Measurements from ENCODE around the gene CDH4.
"Not testable (repeated sequence)": the region's sequence is repeated elsewhere in the genome, so short reads cannot be mapped to it uniquely, and the experiment has no call there.

The CDH4 gene

DNA sequence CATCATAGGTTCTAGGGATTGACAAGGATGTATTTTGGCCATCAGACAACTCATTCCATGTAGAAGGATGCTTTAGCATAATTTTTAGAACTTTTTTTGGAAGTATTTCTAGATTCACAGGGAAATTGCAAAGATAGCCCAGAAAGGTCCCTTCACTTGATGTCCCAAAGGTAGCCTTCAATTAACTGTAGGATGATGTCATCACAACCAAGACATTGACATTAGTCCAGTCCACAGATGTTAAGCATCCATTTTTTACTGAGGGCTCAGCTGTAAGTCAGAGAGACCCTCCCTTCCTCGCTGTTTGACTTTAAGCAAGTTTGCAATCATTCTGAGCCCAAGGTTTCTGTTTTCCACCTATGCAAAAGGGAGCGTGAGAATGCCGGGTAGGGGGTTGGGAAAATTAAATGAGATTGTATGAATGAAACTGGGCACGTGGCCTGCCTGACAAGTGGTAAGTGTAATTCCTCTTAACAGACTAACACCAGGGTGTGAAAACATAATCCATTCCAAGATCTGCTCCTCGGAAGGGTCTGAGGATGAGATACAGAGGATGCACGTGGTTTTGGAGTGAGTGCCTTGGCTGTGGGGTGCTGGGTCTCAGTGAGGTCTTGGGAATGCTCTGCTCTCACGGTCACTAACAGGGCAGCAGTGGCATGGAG lies 126.8 kb downstream of the CDH4 start:
- in situ Hi-C loops (cut with MboI; ENCODE audit: low sequenced_read_pairs) = no loop called here

DNA sequence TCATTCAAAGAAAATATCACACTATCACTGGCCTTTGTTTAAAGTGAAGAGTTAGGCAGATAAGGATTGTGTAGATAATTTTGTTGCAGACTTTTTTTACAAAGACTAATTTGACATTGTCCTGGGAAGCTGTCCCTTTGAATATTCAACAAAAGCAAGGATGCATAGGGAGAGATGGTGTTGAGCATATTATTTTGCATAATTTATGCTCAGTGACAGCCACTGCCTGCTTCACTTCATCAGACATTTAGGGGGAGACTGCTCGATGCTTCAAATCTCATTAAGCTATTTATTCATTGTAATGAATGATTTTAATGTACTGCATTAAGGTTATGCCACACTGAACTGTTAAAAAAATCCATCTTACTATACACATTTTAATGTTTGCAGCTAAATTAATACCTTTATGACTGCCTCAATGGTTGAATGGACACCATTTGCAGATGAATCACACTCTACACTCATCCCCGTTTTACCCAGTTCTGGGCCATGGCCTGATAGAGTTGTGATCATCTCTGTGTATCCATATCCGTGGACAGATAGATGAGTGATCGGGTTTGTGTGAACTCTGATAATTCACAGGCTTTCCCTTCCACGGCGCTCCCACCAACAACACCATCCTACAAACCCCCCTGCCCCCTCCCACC lies 128.0 kb downstream of the CDH4 start:
- in situ Hi-C loops (cut with MboI; ENCODE audit: low sequenced_read_pairs) = no loop called here

DNA sequence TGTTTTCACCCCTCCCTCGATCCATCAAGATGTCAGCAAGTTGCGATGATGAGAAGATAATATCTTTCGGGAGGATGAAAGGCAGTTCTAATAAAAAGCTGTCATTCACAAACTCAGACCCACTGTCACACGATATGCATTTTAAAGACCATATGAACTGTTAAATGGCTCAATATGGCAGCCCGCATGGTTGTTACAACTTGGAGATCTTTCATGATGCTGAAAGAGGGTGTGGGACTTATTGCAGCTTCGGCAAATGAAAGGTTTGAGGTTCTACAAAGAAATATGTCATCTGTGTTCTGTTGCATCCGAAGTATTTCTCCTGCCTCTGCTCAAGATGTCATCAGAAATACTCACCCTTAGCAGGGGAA lies 128.5 kb downstream of the CDH4 start:
- in situ Hi-C loops (cut with MboI; ENCODE audit: low sequenced_read_pairs) = no loop called here

DNA sequence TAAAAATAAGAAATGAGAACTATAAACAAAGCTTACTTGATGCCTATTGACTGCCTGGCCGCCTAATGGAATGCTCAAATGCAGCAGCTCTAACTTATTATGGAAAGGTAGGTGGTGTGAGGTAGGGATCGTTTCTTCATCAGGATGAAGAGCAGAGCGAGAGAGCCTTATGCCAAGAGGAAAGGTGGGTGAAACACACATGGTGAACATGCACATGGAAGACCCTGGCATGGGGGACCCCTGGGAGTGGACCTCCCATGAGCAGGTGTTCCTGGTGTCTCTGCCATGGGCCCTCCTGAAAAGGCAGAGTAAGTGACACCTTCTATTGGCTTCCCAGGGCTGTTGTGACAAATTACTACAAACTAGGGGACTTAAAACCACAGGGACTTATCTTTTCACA lies 130.1 kb downstream of the CDH4 start:
- in situ Hi-C loops (cut with MboI; ENCODE audit: low sequenced_read_pairs) = no loop called here

DNA sequence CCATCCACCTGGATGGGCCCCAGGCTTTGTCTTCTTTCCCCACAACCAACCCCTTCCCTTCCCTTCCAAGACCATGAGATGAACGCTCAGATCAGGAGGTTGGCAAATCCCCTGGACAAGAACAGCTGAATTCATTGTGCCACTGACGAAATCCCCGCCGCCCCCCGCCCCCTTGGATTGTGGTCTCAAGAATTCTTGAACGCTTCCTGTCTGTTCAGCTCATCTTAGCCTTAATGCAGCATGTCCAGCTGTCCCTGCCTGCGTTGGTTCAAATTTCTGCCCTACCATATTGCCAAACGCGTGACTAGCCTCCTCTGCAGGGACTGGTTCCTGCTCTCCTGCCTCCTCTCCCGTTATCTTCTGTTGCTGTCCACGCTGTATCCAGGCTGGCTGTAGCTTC lies 133.2 kb downstream of the CDH4 start:
- in situ Hi-C loops (cut with MboI; ENCODE audit: low sequenced_read_pairs) = no loop called here

DNA sequence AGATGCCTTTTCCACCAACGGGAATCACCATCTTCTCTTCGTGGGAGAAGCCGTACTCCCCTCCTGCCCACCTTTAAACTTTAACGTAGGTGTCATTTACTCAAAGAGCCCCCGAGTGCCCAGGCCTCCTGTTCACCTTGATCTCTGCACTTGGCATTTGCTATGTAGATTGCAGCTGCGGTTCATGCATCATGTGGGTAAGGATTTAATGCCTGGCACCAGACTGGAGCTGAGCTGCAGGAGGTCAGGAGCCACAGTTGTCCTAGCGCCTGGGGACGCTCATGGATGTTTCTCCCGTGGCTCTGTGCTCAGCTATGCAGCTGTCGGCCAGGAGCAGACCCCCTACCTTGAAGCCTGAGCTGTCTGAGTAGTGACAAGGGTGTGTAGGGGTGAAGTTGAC lies 133.7 kb downstream of the CDH4 start:
- in situ Hi-C loops (cut with MboI; ENCODE audit: low sequenced_read_pairs) = no loop called here

DNA sequence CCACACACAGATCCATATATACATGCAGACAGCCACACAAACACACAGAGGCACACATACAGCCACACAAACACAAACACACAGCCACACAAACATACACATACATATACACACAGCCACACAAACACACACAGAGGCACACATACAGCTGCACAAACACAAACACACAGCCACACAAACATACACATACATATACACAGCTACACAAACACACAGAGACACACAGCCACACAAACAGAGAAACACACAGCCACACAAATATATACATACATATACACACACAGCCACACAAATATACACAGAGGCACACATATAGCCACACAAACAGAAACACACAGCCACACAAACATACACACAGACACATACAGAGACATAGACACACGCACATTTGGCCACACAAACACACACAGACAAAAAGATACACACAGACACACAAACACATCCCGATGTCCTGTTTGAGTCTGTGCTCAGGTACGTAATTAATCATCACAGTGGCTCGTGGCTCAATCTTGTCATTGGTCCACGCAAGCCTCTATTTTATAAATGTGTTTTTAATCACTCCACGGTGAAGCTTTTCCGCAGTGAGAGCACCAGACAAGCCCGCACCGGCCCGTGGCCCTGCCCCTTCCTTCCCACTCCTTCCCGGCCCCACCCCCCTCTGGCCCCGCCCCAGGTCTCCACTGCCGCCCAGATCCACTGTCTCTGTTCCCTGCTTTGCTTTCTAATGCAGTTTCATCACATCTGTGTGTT lies 135.3 kb downstream of the CDH4 start:
- in situ Hi-C loops (cut with MboI; ENCODE audit: low sequenced_read_pairs) = no loop called here

DNA sequence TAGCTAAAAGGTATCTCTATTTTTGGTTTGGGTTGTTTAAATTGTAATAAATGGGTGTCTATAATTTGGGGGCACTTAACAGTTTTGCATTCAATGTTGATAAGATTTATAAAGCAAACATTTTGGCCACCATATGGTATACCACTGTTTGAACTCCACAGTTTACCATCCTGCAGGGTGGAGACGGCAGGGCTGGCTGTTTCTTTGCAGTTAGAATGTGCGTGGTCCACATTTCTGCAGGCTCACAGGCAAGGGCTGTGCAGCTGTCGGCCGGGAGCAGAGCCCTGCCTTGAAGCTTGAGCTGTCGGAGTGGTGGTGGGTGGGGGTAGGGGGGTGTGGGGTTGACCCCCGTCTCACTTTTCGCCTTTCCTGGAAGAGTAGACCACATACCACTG lies 135.9 kb downstream of the CDH4 start:
- in situ Hi-C loops (cut with MboI; ENCODE audit: low sequenced_read_pairs) = no loop called here

DNA sequence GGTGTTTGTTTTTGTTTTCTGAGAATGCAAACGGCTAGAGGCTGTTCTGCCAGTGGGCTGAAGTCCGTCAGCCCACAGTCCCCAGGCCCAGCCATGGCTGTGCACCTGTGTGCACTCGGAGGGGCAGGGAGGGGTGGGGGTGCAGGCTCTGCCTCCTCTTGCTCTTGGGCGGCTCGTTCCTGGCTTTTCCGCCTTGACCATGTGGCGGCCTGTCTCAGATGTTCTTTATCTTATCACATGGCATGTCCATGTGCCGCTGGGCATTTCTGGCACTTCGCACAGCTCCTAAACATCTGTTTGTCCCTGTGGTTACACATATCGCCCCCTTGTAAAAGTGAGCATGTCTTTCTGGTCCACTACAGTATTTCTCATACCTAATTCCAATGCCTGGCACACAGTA lies 137.0 kb downstream of the CDH4 start:
- in situ Hi-C loops (cut with MboI; ENCODE audit: low sequenced_read_pairs) = no loop called here

DNA sequence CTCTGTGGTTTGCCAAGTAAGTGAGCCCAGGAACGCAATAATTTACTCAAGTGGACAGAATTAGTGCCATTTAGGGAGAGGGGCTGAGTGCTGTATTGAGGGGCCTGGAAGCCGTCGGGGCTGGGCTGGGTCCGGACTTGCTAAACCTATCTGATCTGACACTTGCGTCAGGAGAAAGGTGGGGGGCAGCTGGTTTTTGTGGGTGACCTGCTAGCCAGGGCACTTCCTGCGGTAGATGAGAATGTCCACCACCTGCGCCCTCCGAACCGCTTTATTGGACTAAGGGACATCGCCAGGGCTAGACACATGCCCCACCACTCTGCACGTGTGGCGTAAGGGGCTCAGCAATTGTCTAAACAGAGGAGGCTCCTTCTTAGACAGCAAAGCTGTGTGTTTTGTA lies 139.1 kb downstream of the CDH4 start:
- in situ Hi-C loops (cut with MboI; ENCODE audit: low sequenced_read_pairs) = no loop called here

DNA sequence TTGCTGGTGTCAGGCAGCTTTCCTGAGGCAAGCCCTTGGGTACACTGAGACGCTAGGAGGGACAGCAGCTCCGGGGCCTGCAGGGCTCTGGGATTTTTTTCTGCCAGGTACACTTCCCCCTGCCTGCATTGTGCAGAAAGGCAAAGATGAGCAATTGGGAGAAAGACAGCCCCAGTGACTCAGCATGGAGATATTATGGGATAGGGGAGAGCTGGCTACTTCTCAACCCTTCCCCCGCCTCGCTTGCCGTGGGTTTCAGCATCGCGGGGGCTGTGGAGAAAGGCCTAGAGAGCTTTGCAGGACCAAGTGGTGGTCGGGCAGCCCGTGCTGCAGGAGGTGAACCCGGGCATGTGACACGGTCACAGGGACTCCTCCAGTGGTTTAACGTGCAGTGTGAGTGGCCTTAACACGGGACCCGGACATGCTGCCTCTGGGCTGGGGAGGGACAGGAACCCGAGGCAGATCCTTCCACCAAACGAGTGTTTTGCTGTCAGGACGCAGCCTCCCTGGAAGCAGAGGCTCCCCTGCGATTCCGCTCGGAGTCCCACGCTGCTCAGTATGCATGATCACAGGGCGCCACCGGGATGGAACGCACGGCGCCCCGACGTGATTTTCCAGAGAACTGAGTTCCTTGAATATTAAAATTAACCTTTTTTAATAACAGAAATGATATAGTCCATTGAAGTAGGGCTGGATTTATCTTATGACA lies 139.9 kb downstream of the CDH4 start:
- in situ Hi-C loops (cut with MboI; ENCODE audit: low sequenced_read_pairs) = no loop called here

DNA sequence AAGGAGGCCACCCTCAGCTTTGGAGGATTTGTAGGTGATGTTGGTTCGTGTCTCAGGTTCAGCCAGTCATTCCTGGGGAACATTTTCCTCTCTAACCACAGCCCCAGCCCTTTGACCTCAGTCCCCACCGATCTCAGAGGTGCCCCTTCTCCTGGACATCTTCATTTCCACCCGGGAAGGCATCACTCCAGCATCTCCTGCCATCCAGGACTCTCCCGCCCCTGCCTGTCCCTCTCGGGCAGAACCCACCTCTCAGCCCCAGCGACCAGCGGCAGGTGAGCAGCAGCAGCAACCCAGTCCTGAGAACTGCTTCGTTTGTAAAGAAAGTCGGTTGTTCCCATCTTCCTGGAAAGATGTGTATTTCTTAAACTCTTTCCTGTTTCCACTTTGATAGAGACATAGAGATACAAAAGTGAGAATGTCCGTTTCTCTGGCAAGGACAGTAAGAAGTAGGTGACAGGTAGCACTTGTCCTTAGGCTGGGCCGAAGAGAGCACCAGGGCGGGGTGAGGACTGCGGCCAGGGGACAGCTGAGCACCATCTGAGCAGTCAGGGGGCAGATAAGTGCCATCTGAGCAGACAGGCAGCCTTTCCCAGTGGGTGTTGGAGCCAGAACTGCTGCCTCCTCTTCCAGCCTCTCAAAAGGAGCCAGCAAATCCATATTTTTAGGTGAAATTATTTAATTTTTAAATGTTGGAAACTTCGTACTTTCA lies 142.2 kb downstream of the CDH4 start:
- in situ Hi-C loops (cut with MboI; ENCODE audit: low sequenced_read_pairs) = no loop called here

DNA sequence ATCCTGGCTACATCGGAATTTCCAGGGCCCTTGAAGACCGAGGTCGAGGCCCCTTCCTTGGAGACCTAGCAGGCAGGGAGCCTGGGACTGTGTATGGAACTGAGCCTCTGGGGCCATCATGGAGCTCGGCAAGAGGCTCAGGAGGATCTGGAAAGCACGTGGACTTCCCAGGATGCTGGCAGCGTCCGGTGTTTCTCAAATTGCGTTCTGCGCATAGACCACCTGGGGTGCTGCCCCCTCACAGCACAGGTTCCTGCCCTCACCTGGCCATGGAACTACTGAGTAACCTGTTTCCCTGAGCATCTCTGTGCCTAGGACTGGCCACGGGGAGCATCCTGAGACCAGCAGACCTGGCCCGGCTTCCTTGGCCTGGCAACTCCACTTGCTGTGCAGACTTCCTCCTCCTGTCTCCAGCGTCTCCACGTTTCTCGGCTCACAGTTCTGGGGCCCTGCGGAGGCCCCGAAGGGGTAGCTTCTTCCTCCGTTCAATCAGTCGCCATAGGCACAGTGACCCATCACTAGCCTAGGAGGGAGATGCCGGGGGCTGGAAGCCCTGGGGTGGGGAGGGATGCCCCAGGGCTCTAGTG lies 144.3 kb downstream of the CDH4 start:
- in situ Hi-C loops (cut with MboI; ENCODE audit: low sequenced_read_pairs) = no loop called here

DNA sequence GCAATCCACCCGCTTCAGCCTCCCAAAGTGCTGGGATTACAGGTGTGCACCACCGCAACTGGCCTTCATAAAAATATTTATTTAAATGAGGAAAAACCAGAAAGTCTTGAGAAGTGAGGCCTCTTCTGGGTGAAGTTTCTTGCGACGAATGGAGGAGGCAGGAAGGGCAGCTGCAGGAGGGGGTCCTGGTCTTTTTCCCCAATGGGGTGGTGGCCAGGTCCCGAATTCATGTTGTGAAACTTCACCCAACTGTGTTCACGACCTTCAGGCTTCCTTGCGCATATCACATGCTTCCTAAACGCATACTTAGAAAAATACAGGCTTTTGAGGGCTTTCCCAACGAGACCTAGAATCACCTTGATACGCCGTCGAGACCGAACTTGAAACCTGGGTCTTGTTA lies 145.1 kb downstream of the CDH4 start:
- in situ Hi-C loops (cut with MboI; ENCODE audit: low sequenced_read_pairs) = no loop called here

DNA sequence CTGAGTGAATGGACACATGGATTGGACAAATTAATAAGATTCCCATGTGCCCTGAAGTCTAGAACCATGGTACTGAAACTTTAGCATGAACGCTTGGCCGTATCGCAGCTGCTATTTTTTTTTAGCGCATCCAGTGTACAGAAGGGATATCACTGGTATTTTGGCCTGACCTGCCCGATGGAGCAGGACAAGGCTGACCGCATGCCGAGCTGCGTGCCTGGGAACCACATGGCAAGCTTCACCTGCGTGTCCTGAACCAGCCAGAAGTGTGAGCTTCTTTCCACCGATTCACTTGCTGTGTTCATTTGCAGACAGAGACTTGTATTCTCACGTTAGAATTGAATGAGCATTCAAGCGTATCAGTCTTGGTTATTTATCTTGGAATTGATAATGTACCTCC lies 145.7 kb downstream of the CDH4 start:
- in situ Hi-C loops (cut with MboI; ENCODE audit: low sequenced_read_pairs) = no loop called here

DNA sequence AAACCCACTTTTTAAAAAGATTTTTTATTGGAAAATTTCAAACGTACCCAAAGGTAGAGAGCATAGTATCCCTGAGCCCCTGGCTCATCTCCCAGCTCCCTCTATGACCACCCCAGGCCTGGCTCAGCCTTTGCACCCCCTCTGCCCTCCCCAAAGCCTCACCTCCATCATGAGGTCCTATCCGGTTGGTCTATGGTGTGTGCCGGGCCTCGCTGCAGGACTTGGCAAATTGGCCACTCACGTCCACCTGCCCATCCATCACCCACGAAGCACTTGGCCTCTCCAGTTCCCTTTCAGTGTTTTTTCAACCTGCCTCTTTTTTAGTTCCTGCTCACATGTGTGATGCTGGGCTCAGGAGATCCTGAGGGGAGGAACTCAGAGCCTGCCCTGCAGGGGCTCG lies 147.4 kb downstream of the CDH4 start:
- in situ Hi-C loops (cut with MboI; ENCODE audit: low sequenced_read_pairs) = no loop called here

DNA sequence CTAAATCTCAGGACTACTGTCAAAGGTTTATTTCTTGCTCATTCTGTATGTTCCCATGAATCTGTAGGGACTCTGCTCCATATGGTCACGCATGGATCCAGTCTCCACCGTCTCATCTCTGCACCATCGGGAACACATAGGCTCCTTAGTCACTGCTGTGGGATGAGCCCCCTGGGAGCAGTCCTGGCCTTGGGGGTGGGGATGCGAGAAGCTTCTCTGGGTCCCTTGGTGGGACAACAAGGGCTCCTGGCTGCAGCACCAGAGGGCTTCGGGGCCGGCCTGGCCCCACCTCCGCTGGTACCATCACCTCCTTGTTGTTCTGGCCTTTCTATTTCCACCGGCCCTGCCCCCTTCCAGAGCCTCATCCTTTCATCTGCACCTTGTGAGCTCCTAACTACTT lies 148.4 kb downstream of the CDH4 start:
- in situ Hi-C loops (cut with MboI; ENCODE audit: low sequenced_read_pairs) = no loop called here

DNA sequence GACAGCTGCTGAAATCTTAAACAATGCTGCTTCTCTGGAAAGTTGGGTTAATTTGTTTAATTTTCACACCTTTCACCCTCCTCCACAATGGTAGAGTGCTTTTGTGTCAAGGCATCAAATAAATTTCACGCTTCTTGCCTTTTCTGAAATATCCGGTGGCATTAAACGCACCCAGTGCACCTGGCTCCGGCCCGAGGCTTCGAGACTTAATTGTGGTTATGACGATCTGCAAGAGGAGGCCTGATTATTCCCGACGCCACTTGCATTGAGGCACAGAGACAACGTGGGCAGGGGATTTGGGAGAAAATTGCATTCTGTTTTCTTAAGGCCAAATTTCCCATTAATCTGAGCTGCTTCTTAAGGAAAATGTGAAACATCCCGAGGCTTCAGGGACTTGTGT lies 152.2 kb downstream of the CDH4 start:
- in situ Hi-C loops (cut with MboI; ENCODE audit: low sequenced_read_pairs) = no loop called here

DNA sequence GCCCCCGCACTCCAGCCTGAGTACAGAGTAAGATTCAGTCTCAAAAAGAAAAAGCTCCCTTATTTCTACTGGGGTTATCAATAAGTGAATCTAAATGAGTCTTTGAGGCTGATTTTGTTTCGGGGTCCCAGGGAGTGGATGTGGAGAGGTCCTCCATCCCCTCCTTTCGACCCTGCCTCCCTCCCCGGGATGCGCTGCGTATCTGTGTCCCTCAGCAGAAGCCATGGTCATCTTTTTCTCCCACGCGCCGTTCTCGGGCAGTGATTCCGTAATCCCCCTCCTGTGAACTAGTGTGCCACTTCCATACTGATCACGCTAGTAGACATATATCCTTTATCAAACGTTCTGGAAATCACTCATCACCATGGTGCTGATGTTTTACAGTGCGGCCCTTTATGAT lies 152.9 kb downstream of the CDH4 start:
- in situ Hi-C loops (cut with MboI; ENCODE audit: low sequenced_read_pairs) = no loop called here

DNA sequence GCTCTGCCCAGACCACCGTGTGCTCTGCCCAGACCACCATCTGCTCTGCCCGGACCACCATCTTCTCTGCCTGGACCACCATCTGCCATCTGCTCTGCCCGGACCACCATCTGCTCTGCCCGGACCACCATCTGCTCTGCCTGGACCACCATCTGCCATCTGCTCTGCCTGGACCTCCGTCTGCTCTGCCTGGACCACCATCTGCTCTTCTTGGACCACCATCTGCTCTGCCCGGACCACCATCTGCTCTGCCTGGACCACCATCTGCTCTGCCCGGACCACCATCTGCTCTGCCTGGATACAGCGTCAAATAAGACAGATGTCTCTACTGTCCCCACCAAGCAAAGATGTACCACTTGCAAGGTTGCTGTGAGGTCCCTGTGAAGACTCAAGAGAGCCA lies 154.7 kb downstream of the CDH4 start:
- in situ Hi-C loops (cut with MboI; ENCODE audit: low sequenced_read_pairs) = not testable (repeated sequence)

DNA sequence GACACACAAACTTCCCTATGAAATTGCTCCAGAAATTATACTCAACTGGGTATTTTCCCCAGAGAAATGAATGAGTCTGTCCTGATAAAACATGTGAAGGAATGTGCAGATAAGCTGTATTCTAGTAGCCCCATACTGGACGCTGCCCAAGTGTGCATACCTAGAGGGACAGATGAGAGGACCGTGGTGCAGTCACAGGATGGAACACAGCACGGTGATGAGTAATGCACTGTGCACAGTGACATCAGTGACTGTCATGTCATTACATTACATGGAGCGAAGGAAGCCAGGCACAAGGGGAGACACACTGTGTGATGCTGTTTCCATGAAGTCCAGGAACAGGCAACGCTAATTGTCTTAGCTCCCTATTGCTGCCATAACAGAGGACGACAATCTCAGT lies 155.5 kb downstream of the CDH4 start:
- in situ Hi-C loops (cut with MboI; ENCODE audit: low sequenced_read_pairs) = no loop called here

Data from HL-60/S4 treated with phorbol 12-myristate 13-acetate at 8.2 ng/mL for 4 days and 3 days (cell line).